Kidney epithelial cell (primary cell): ENCODE results near the gene GLIS1. TPM values are rescaled to one million over a fixed set of nuclear protein-coding genes. Genes with fewer than 3 reads are reported as not detected.

Source experiments
- DNase-seq: peaks from one replicate; pipeline ENCODE4 v3.0.0-alpha.2; 2010; ENCODE audit warnings: low read depth
- H3K27me3 ChIP-seq: 2 replicates; pipeline ENCODE4 v1.6.0; 2011; ENCODE audit warnings: low read length; ENCODE audit not compliant: control insufficient read depth, insufficient read depth
- H3K36me3 ChIP-seq: 2 replicates; pipeline ENCODE4 v1.5.1; 2011; ENCODE audit warnings: low read length; ENCODE audit not compliant: control insufficient read depth, insufficient read depth
- H3K4me3 ChIP-seq: 2 replicates; pipeline ENCODE4 v1.5.1; 2011; ENCODE audit warnings: low read depth, mild to moderate bottlenecking, control low read depth, low read length
- CTCF ChIP-seq: IDR thresholded peaks from 2 replicates; pipeline ENCODE4 v1.5.1; 2011; ENCODE audit warnings: mild to moderate bottlenecking, moderate library complexity, low read length, control low read depth, inconsistent platforms; ENCODE audit not compliant: insufficient read depth, poor library complexity, severe bottlenecking
- total RNA-seq: library from RNA; depleted of rRNA; stranded (reverse); fragments of >200 nt; gene quantifications from 2 replicates; pipeline ENCODE4 v1.2.3, GENCODE V29; 2015

The GLIS1 gene
- total RNA-seq, 1 donor from 2014 or later: 0.63 TPM

GRCh38 chr1:53619367-53620060, 119.5 kb downstream of the GLIS1 start:
- H3K4me3 ChIP-seq: no peak overlapping the region
- H3K27me3 ChIP-seq: no peaks in the 10 kb centered on the region
- DNase-seq: no peak
- TF ChIP-seq CTCF: no peak
- no peaks in the 10 kb centered on the region for H3K36me3 ChIP-seq

GRCh38 chr1:53618500-53619366, 120.2 kb downstream of the GLIS1 start:
- no peak for TF ChIP-seq CTCF
- no peak for DNase-seq
- Histone ChIP-seq H3K36me3 (no peaks in the 10 kb centered on the region), H3K4me3 (no peak overlapping the region), H3K27me3 (no peaks in the 10 kb centered on the region)

GRCh38 chr1:53617851-53618499, 121.0 kb downstream of the GLIS1 start:
- DNase-seq: no peak
- no peaks in the 10 kb centered on the region for H3K36me3 ChIP-seq
- no peaks in the 10 kb centered on the region for H3K27me3 ChIP-seq
- H3K4me3 ChIP-seq: no peak overlapping the region
- TF ChIP-seq CTCF: no peak

- H3K36me3 ChIP-seq: no peaks in the 10 kb centered on the region
- TF ChIP-seq CTCF: no peak
- H3K27me3 ChIP-seq: no peaks in the 10 kb centered on the region
- DNase-seq: no peak
- no peak overlapping the region for H3K4me3 ChIP-seq
Measured at GRCh38 chr1:53617382-53617781, 121.6 kb downstream of the GLIS1 start.

- no peak for DNase-seq
- Histone ChIP-seq H3K27me3 (no peaks in the 10 kb centered on the region), H3K4me3 (no peak overlapping the region), H3K36me3 (no peaks in the 10 kb centered on the region)
- TF ChIP-seq CTCF: no peak
Measured at GRCh38 chr1:53616927-53617326, 122.0 kb downstream of the GLIS1 start.
